Measurements from ENCODE around the gene XPO5. TPM values are rescaled to one million over a fixed set of nuclear protein-coding genes. Genes with fewer than 3 reads are reported as not detected.

Gene XPO5
- total and polyA plus RNA-seq, 2 of the 4 experiments (the other 2 are of a cell fraction), result 29.0 to 30.1 TPM

- ChIA-PET POLR2A (ENCODE audit: unreplicated experiment) (no interaction called here), CTCF (interaction anchor here (0.5 kb wide), 1 partner anchor 48 kb away, joined by 3 read pairs; no protein-coding TSS in a partner anchor)
- no peak overlapping the region for H4K5ac ChIP-seq (ENCODE audit: low read depth, low read length)
- no CpG with 5 or more reads among the region's 2 CpGs for WGBS, 2 experiments (ENCODE audit: extremely low coverage in 2 of 2, insufficient read length in 1 of 2)
- no peak overlapping the region for H2BK15ac ChIP-seq (ENCODE audit: low read depth, low read length)
- H2BK20ac ChIP-seq (ENCODE audit: low read depth, low read length), result no peak overlapping the region
- no peak overlapping the region for H3K18ac ChIP-seq (ENCODE audit: low read depth, low read length)
- no peak overlapping the region for H3K4ac ChIP-seq (ENCODE audit: low read depth, low read length)
- H3K9me1 ChIP-seq (ENCODE audit: insufficient read depth, low read length), result no peaks in the 10 kb centered on the region
- H3K23ac ChIP-seq (ENCODE audit: low read depth, low read length), result no peak overlapping the region
- H3K9ac ChIP-seq (ENCODE audit: low read depth, low read length), result no peak overlapping the region
- H2BK5ac ChIP-seq (ENCODE audit: low read depth, low read length, poor library complexity, severe bottlenecking), result no peak overlapping the region
- H2BK120ac ChIP-seq (ENCODE audit: low read depth, low read length), result no peak overlapping the region
- no peak overlapping the region for H4K8ac ChIP-seq (ENCODE audit: low read depth in 2 of 2, low read length in 2 of 2)
- H3K36me3 ChIP-seq (ENCODE audit: control insufficient read depth, insufficient read depth, low read length), result peaks cover 23% of the 10 kb centered on the region
- H3K79me1 ChIP-seq (ENCODE audit: low read depth in 1 of 2, low read length in 2 of 2), result peaks cover 3 to 15% of the 10 kb centered on the region in 2 experiments
- no peak overlapping the region for H4K91ac ChIP-seq (ENCODE audit: insufficient read depth, low read depth, low read length)
- H2AFZ ChIP-seq (replicated peaks; ENCODE audit: low read length, poor library complexity), result no peak overlapping the region
- TF ChIP-seq ELK1 (IDR thresholded peaks at IDR 0.05; ENCODE audit: borderline replicate concordance, low read depth, low read length) (no peak), CEBPB (IDR thresholded peaks at IDR 0.05; ENCODE audit: low read depth, low read length) (peak; percentile 21; the same call in 1 of the 2 replicates), RCOR1 (IDR thresholded peaks at IDR 0.05; ENCODE audit: insufficient replicate concordance, low read length) (no peak), MAFK (IDR thresholded peaks at IDR 0.05; ENCODE audit: low read depth, low read length) (0 out of 2 replicates have a peak, but pooled peaks have one; percentile 19), USF2 (IDR thresholded peaks at IDR 0.05; ENCODE audit: low read depth, low read length) (no peak), RFX5 (IDR thresholded peaks at IDR 0.05; ENCODE audit: low read depth, low read length) (no peak), BHLHE40 (IDR thresholded peaks at IDR 0.05; ENCODE audit: low read depth, low read length) (no peak), RAD21 (IDR thresholded peaks at IDR 0.05; ENCODE audit: low read length) (no peak), MXI1 (IDR thresholded peaks at IDR 0.05; ENCODE audit: borderline replicate concordance, low read depth, low read length) (no peak)
- H3K14ac ChIP-seq (replicated peaks; ENCODE audit: low read depth, low read length), result no peak overlapping the region
- H3K4me1 ChIP-seq (ENCODE audit: control insufficient read depth, insufficient read depth, low read length), result no peaks in the 10 kb centered on the region; the same call in 1 of the 2 replicates
- DNase-seq (peak; percentile 88), ATAC-seq (ENCODE audit: low read depth) (peak; percentile 11; the same call in 1 of the 2 replicates)
- no peak overlapping the region for H2AK9ac ChIP-seq (replicated peaks; ENCODE audit: low read depth, low read length, poor library complexity)
- no peak overlapping the region for H3K4me3 ChIP-seq (ENCODE audit: insufficient read depth, low read depth, low read length)
- in situ Hi-C loops (cut with MboI; ENCODE audit: low sequenced_read_pairs), result loop anchor here (10.0 kb wide), 1 partner anchor 471 kb away; no protein-coding TSS in a partner anchor
- peaks cover 4% of the 10 kb centered on the region; the same call in 1 of the 2 replicates for H4K20me1 ChIP-seq (ENCODE audit: insufficient read depth, low read length)
- H3K27ac ChIP-seq (ENCODE audit: insufficient read depth, low read length), result no peak overlapping the region
- H3K4me2 ChIP-seq (ENCODE audit: low read depth, low read length), result no peak overlapping the region
- H2AK5ac ChIP-seq (ENCODE audit: low read depth, low read length), result no peak overlapping the region
- dilution Hi-C loops (cut with HindIII; ENCODE audit: low sequenced_read_pairs, unreplicated experiment), result no loop called here
- no TSS peak for BruUV-seq (replicated peaks)
- intact Hi-C loops (cut with micrococcal nuclease), result no loop called here
- H3K27me3 ChIP-seq (ENCODE audit: control insufficient read depth, insufficient read depth, low read length), result no peaks in the 10 kb centered on the region
- H3K56ac ChIP-seq (ENCODE audit: extremely low read depth, insufficient read depth, low read length), result no peak overlapping the region
- no peaks in the 10 kb centered on the region for H3K9me3 ChIP-seq (ENCODE audit: control insufficient read depth, insufficient read depth, low read length)
These were observed 28.3 kb upstream of the XPO5 start for GRCh38 chr6:43604174-43604573.
